Left hindlimb (tissue), 1 donor: ENCODE measurements around the gene CLIC3.
A peak's percentile ranks its signal among the peaks of the same experiment; 100 is the strongest.
"Not testable (repeated sequence)": the region's sequence is repeated elsewhere in the genome, so short reads cannot be mapped to it uniquely, and the experiment has no call there.

Source experiments
- DNase-seq: peaks from one replicate; pipeline ENCODE4 v3.0.0-alpha.2; 2018

The CLIC3 gene

GRCh38 chr9:136996361-136997292 is at the start of gene CLIC3:
TSS of gene CLIC3 (minus strand) at chr9:136996568. CDS start at chr9:136996543, 25 bp downstream.
- DNase-seq: no peak

GRCh38 chr9:137045294-137046087 is 49.1 kb upstream of the CLIC3 start:
- DNase-seq: no peak

- no peak for DNase-seq
These were observed 48.3 kb upstream of the CLIC3 start for GRCh38 chr9:137044502-137045177.

GRCh38 chr9:137044037-137044436 is 47.7 kb upstream of the CLIC3 start:
- no peak for DNase-seq

GRCh38 chr9:137042751-137043727 is 46.7 kb upstream of the CLIC3 start:
- no peak for DNase-seq

GRCh38 chr9:137041124-137041523 is 44.8 kb upstream of the CLIC3 start:
- no peak for DNase-seq

GRCh38 chr9:137040568-137040967 is 44.2 kb upstream of the CLIC3 start:
- DNase-seq: no peak

- no peak for DNase-seq
These were observed 43.4 kb upstream of the CLIC3 start for GRCh38 chr9:137039611-137040366.

GRCh38 chr9:137038916-137039315 is 42.5 kb upstream of the CLIC3 start:
- no peak for DNase-seq

GRCh38 chr9:137037483-137037882 is 41.1 kb upstream of the CLIC3 start:
- no peak for DNase-seq

GRCh38 chr9:137037035-137037434 is 40.7 kb upstream of the CLIC3 start:
- DNase-seq: no peak

- DNase-seq: no peak
These were observed 39.6 kb upstream of the CLIC3 start for GRCh38 chr9:137035937-137036336.

- DNase-seq: no peak
These were observed 39.1 kb upstream of the CLIC3 start for GRCh38 chr9:137035507-137035834.

- DNase-seq: peak; percentile 88
These were observed 38.5 kb upstream of the CLIC3 start for GRCh38 chr9:137034709-137035506.

GRCh38 chr9:137034039-137034708 is 37.8 kb upstream of the CLIC3 start:
- no peak for DNase-seq

GRCh38 chr9:137033481-137033880 is 37.1 kb upstream of the CLIC3 start:
- DNase-seq: not testable (repeated sequence)

- DNase-seq: no peak
These were observed 36.5 kb upstream of the CLIC3 start for GRCh38 chr9:137032858-137033257.

GRCh38 chr9:137031904-137032640 is 35.7 kb upstream of the CLIC3 start, which contains the start of gene FUT7:
TSS of gene FUT7 (minus strand) at chr9:137032088. CDS start at chr9:137031991, 97 bp downstream.
- no peak for DNase-seq
